Osteoblast (primary cell): ENCODE data around the gene FAM83C. TPM values are rescaled to one million over a fixed set of nuclear protein-coding genes. Genes with fewer than 3 reads are reported as not detected.
A peak's percentile ranks its signal among the peaks of the same experiment; 100 is the strongest.

Experiments
- DNase-seq: peaks from one replicate; pipeline ENCODE4 v3.0.0; 2011; ENCODE audit warnings: low spot score, mixed read lengths; ENCODE audit not compliant: insufficient read length; ENCODE audit errors: missing footprints
- H2AFZ ChIP-seq: 2 replicates; pipeline ENCODE4 v1.6.0; 2011; ENCODE audit warnings: mild to moderate bottlenecking, low read length
- H3K27ac ChIP-seq: 2 replicates; pipeline ENCODE4 v1.5.1; 2011; ENCODE audit warnings: mild to moderate bottlenecking, low read depth, low read length, moderate library complexity
- H3K27me3 ChIP-seq: 2 replicates; pipeline ENCODE4 v1.6.0; 2012; ENCODE audit warnings: mild to moderate bottlenecking, control low read depth, inconsistent platforms, low read length, moderate library complexity; ENCODE audit not compliant: insufficient read depth
- H3K36me3 ChIP-seq: 2 replicates; pipeline ENCODE4 v1.5.1; 2011; ENCODE audit warnings: mild to moderate bottlenecking, low read length, control low read depth, moderate library complexity; ENCODE audit not compliant: insufficient read depth
- H3K4me1 ChIP-seq: 2 replicates; pipeline ENCODE4 v1.5.1; 2011; ENCODE audit warnings: mild to moderate bottlenecking, low read length, control low read depth, moderate library complexity; ENCODE audit not compliant: insufficient read depth
- H3K4me2 ChIP-seq: 2 replicates; pipeline ENCODE4 v1.6.0; 2011; ENCODE audit warnings: mild to moderate bottlenecking, low read length; ENCODE audit not compliant: insufficient read depth
- H3K4me3 ChIP-seq: fragments of 200-600 bp; sonication (generic); 3 replicates; pipeline ENCODE4 v1.5.1; 2012; ENCODE audit warnings: mild to moderate bottlenecking, low read length, inconsistent platforms; ENCODE audit not compliant: insufficient read depth
- H3K79me2 ChIP-seq: 2 replicates; pipeline ENCODE4 v1.6.0; 2012; ENCODE audit warnings: mild to moderate bottlenecking, low read length, control low read depth, inconsistent platforms; ENCODE audit not compliant: insufficient read depth
- H3K9me3 ChIP-seq: 2 replicates; pipeline ENCODE4 v1.5.1; 2011; ENCODE audit warnings: low read depth, low read length, control low read depth
- H4K20me1 ChIP-seq: 2 replicates; pipeline ENCODE4 v1.6.0; 2012; ENCODE audit warnings: mild to moderate bottlenecking, low read length, control low read depth; ENCODE audit not compliant: insufficient read depth
- total RNA-seq: library from RNA; depleted of rRNA; stranded (reverse); fragments of >200 nt; gene quantifications from 2 replicates; pipeline ENCODE4 v1.2.3, GENCODE V29; 2012
- TF ChIP-seq, protein P1 (sequence below): IDR thresholded peaks from 2 replicates; pipeline ENCODE4 v1.5.1; 2011; ENCODE audit warnings: mild to moderate bottlenecking, low read depth, low read length, moderate library complexity; ENCODE audit errors: extremely low read depth

The FAM83C gene
- total RNA-seq, 1 donor = not detected

DNA sequence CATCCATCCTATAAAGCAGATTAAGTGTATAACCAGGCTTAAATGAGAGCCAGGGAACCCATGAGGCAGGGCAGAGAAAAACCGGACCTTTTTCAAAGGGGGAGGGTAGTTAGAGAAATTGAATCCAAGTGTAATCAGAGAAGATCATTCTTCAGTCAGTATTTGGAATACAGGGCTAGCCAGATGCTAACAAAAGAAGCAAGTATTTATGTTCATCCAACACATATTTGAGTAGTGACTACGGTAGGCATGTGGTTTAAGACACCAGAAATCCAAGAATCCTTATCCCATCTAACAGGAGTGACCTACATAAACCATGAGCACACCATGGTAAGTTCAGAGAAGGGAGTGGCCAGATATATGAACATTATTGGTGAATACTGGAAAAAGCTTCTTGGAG, 46.8 kb upstream of the FAM83C start:
- TF ChIP-seq, protein P1, sequence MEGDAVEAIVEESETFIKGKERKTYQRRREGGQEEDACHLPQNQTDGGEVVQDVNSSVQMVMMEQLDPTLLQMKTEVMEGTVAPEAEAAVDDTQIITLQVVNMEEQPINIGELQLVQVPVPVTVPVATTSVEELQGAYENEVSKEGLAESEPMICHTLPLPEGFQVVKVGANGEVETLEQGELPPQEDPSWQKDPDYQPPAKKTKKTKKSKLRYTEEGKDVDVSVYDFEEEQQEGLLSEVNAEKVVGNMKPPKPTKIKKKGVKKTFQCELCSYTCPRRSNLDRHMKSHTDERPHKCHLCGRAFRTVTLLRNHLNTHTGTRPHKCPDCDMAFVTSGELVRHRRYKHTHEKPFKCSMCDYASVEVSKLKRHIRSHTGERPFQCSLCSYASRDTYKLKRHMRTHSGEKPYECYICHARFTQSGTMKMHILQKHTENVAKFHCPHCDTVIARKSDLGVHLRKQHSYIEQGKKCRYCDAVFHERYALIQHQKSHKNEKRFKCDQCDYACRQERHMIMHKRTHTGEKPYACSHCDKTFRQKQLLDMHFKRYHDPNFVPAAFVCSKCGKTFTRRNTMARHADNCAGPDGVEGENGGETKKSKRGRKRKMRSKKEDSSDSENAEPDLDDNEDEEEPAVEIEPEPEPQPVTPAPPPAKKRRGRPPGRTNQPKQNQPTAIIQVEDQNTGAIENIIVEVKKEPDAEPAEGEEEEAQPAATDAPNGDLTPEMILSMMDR = no peak
- Histone ChIP-seq H3K79me2 (no peaks in the 10 kb centered on the region), H3K4me1 (peaks cover 54% of the 10 kb centered on the region), H3K27me3 (no peaks in the 10 kb centered on the region), H3K4me2 (peak overlapping the region; percentile 21), H3K4me3 (no peak overlapping the region), H4K20me1 (no peaks in the 10 kb centered on the region), H3K27ac (peak overlapping the region; percentile 20), H3K9me3 (no peaks in the 10 kb centered on the region), H3K36me3 (peaks cover 3% of the 10 kb centered on the region), H2AFZ (no peak overlapping the region)
- DNase-seq = no peak

DNA sequence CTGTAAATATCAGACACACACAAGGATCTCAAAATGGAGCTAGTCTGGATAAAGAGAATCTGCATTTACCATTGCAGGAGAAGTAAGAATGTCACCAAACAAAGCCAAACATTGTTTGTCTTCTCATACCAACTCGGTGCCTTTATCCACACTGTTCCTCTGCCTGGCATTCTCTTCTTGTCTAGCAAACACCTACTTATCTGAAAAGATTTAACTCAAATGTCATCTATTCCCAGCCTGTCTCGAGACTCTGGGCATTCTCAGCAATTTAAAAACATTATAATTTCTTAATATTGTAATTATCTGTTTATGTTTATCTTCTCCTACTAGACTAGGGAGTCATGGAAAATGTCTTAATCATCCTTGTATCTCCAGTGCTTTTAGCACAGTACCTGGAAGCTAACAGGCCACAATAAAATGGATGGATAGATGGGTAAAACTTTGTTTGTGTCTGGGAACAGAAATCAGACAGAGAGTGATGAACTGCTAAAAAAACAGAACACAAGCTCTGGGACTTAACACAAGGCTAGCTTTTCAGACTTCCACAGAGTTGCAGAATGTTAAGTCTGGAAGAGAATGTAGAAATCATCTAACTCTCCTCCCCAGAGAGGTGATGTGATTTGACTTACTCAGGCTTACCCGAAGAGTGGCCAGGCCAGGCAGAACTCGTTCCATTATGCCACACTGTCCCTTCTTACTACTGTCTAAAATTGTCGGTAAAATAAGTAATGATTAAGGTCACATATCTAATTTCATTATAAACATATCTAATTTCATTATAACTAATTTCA, 42.3 kb upstream of the FAM83C start:
- TF ChIP-seq, protein P1 = no peak
- peaks cover 32% of the 10 kb centered on the region for H3K4me1 ChIP-seq
- DNase-seq = peak; percentile 60

GRCh38 chr20:35333606-35334005, 41.4 kb upstream of the FAM83C start:
- Histone ChIP-seq H3K9me3 (no peaks in the 10 kb centered on the region), H3K27ac (no peak overlapping the region)
- no peak for DNase-seq

More for the DNA sequence above, 42.3 kb upstream of the FAM83C start:
- H3K9me3 ChIP-seq = no peaks in the 10 kb centered on the region
- H4K20me1 ChIP-seq = no peaks in the 10 kb centered on the region
- H3K27me3 ChIP-seq = no peaks in the 10 kb centered on the region
- no peaks in the 10 kb centered on the region for H3K79me2 ChIP-seq
- peak overlapping the region; percentile 24 for H3K27ac ChIP-seq
- no peak overlapping the region for H2AFZ ChIP-seq
- no peak overlapping the region for H3K4me3 ChIP-seq
- H3K4me2 ChIP-seq = no peak overlapping the region
- H3K36me3 ChIP-seq = peaks cover 4% of the 10 kb centered on the region

GRCh38 chr20:35332540-35333200, 40.4 kb upstream of the FAM83C start:
- TF ChIP-seq, protein P1 = no peak
- Histone ChIP-seq H3K4me3 (no peak overlapping the region), H3K4me2 (no peak overlapping the region), H3K4me1 (peaks cover 23% of the 10 kb centered on the region), H4K20me1 (no peaks in the 10 kb centered on the region), H3K27me3 (no peaks in the 10 kb centered on the region), H2AFZ (no peak overlapping the region), H3K36me3 (peaks cover 4% of the 10 kb centered on the region), H3K79me2 (no peaks in the 10 kb centered on the region), H3K9me3 (no peaks in the 10 kb centered on the region), H3K27ac (no peak overlapping the region)
- DNase-seq = no peak

More at GRCh38 chr20:35333606-35334005, 41.4 kb upstream of the FAM83C start:
- no peaks in the 10 kb centered on the region for H3K79me2 ChIP-seq
- TF ChIP-seq, protein P1 = no peak
- peaks cover 4% of the 10 kb centered on the region for H3K36me3 ChIP-seq
- H3K4me1 ChIP-seq = peaks cover 28% of the 10 kb centered on the region
- no peaks in the 10 kb centered on the region for H3K27me3 ChIP-seq
- H4K20me1 ChIP-seq = no peaks in the 10 kb centered on the region
- no peak overlapping the region for H3K4me3 ChIP-seq
- H2AFZ ChIP-seq = no peak overlapping the region
- no peak overlapping the region for H3K4me2 ChIP-seq
